ENCODE results near the gene AK9.
A peak's percentile ranks its signal among the peaks of the same experiment; 100 is the strongest.
"Not testable (repeated sequence)": the region's sequence is repeated elsewhere in the genome, so short reads cannot be mapped to it uniquely, and the experiment has no call there.

Gene AK9

GRCh38 chr6:109466212-109466923, 224.6 kb downstream of the AK9 start:
- no peak for DNase-seq (ENCODE audit: low spot score)
- no peak for TF ChIP-seq CTCF (IDR thresholded peaks at IDR 0.05; ENCODE audit: extremely low read depth, missing control alignments)

GRCh38 chr6:109465772-109466171, 225.2 kb downstream of the AK9 start:
- TF ChIP-seq CTCF (IDR thresholded peaks at IDR 0.05; ENCODE audit: extremely low read depth, missing control alignments), result no peak
- DNase-seq (ENCODE audit: low spot score), result no peak

GRCh38 chr6:109461733-109462526, 229.1 kb downstream of the AK9 start:
- no peak for TF ChIP-seq CTCF (IDR thresholded peaks at IDR 0.05; ENCODE audit: extremely low read depth, missing control alignments)
- no peak for DNase-seq (ENCODE audit: low spot score)

GRCh38 chr6:109461205-109461604, 229.8 kb downstream of the AK9 start:
- not testable (repeated sequence) for DNase-seq (ENCODE audit: low spot score)

GRCh38 chr6:109460161-109460829, 230.7 kb downstream of the AK9 start:
- DNase-seq (ENCODE audit: low spot score), result no peak

GRCh38 chr6:109458774-109459531, 232.0 kb downstream of the AK9 start:
- no peak for TF ChIP-seq CTCF (IDR thresholded peaks at IDR 0.05; ENCODE audit: extremely low read depth, missing control alignments)
- peak; percentile 60 for DNase-seq (ENCODE audit: low spot score)

More at GRCh38 chr6:109460161-109460829, 230.7 kb downstream of the AK9 start:
- TF ChIP-seq CTCF (IDR thresholded peaks at IDR 0.05; ENCODE audit: extremely low read depth, missing control alignments), result no peak

GRCh38 chr6:109457562-109457996, 233.4 kb downstream of the AK9 start:
- no peak for TF ChIP-seq CTCF (IDR thresholded peaks at IDR 0.05; ENCODE audit: extremely low read depth, missing control alignments)
- no peak for DNase-seq (ENCODE audit: low spot score)
